HG02588 (cell line): ENCODE results near the gene PRSS56.

Experiments used
- ATAC-seq: cut with Tn5 transposase; IDR thresholded peaks from one replicate; pipeline ENCODE4 v1.9.1; 2021; ENCODE audit warnings: mild to moderate bottlenecking, moderate library complexity; ENCODE audit not compliant: unreplicated experiment

Gene PRSS56

DNA sequence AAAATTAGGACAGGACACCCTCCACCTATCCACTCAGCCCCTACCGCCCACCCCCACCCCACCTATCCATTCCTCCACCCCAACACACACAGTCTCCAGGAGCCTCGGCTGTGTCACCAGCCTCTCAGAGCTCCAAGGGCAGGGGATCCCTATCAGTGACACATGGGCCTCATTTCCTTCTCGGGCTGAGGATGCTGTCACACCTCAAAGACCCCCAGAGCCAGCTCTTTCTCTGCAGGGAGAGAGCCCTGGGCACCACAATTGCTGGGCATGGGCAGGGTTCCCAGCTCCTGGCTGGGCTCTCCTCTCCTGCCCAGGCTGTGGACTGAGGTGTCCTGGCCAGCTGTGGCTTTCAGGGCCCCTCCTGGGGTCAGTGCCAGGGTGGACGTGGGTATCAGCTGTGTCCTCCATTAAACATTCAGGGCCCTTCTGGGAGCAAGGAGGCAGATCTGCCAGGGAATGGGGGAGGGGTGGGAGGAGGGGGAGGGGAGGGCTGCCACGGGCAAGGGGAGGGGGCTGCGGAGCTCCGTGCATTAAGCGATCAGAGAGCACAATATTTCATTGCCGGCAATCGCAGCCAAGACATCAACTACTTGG lies 18.3 kb upstream of the PRSS56 start:
- ATAC-seq: no peak

DNA sequence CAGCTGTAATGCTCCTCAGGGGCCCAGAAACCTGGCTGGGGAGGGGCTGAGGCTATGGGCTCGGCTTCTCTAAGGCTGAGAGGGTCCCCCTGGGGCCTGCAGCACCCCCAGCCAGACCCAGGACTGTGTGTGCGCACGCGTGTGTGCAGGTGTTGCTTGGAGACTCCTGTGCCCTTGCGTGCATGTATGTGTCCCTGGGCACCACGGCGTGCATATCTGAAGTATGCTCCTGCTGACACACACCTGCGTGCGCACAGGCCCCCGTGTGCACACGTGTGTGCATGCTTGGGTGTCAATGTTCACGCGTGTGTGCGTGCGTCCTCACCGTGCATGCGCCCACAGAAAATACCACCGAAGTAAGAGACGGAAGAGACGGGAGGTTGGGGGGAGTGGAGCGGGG lies 17.7 kb upstream of the PRSS56 start:
- ATAC-seq: no peak

GRCh38 chr2:232502911-232503808 lies 17.0 kb upstream of the PRSS56 start:
- ATAC-seq: no peak

- ATAC-seq: no peak
Observed at GRCh38 chr2:232503809-232504323, 16.3 kb upstream of the PRSS56 start.

GRCh38 chr2:232504438-232504837 lies 15.8 kb upstream of the PRSS56 start:
- no peak for ATAC-seq

DNA sequence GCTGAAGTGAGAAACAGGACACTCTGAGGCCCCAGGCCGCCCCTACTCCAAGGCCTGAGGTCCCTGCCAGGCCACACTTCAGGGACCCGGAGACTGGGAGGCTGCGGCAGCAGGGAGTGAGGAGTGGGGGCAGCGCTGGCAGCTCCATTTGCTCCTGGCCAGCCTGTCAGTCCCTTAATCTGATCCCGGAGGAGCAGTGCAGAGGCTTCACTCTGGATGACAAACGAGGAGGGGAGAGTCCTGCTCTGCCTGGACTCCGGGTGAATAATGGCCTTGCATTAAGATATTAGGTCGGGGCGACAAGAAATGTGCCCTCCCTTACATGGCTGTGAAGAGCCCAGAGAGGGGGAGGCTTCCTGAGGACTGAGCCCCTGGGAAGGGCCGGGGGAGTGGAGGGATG lies 14.3 kb upstream of the PRSS56 start:
- no peak for ATAC-seq

GRCh38 chr2:232506709-232507108 lies 13.5 kb upstream of the PRSS56 start:
- ATAC-seq: no peak

DNA sequence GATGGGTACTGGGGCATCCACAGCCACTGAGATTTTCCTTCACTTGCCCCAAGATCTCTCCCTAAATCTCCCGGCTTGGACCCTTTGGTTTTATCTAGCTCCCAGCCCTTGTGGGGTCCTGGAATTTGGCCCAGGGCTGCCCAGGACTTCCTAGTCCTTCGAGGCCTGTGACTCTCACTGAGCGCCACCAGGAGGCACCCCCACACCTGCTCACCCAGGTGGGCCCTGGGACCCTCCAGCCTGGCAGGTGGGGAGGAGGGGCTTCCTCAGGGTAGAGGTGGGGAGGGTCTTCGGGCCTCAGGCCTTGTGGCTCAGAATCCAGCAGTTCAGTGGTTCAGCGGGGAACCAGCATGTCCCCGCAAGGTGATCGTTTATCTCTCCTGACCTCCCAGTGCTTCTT lies 11.9 kb upstream of the PRSS56 start:
- ATAC-seq: no peak

DNA sequence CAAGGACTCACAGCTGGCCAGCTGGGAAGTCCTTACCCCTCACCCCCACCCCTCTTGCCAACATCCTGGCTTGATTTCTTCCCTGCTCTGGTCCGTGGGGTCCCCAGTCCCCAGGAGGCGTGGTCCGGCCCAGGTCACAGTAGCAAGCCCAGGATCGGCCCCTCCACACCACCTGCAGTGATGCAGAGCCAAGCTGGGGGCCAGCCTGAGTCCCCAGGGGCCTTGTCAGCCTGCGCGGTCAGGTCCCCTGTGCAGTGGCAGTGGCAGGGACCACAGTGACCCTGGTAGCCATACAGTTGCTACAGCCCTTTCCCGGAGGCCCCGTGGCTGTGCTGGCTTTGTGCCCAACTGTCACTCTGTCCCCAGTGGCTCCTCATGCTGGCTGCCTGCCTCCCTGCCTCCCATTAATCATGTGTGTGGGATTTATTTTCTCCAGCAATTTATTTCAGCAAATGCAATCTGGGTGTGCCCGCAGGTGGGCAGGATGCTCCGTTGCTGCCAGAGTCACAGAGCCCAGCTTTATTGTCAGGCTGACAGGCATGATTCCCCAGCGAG lies 8.8 kb upstream of the PRSS56 start:
- no peak for ATAC-seq

DNA sequence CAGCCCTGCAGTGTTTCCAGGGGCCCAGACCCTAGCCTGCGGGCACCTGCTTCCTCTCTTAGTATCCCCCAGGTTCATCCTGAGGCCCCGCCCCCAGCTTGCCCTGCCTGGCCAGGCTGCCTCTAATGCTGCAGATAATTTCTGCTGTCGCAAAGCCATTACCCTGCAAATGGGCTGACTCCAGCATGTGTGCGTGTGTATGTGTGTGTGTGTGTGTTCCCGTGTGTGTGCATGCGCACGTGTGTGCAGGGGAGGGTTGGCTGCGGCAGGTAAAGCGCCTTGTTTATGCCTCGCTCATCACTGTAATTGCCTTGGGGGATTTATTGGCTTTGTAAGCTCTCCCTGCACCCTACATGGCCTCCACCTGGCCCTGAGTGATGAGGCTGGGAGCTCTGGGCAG lies 7.6 kb upstream of the PRSS56 start:
- no peak for ATAC-seq

DNA sequence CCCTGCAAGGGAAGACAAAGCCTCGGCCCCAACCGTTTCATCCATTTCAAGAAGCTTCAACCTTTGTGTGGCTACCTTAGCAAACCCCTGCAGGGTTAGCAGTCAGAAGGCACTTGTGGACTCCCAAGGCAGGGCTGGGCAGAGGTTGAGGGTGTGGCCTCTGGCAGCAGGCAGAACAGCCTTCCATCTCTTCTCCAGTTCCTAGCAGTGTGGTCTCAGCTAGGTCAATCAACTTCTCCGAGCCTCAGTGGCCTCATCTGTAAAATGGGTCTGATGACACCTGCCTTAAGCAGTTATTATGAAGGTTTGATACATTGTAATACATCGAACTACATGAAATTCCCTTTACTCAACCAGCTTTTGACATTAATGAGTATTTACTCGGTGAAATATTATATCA lies 6.8 kb upstream of the PRSS56 start:
- ATAC-seq: no peak

GRCh38 chr2:232515639-232516038 lies 4.5 kb upstream of the PRSS56 start:
- no peak for ATAC-seq

DNA sequence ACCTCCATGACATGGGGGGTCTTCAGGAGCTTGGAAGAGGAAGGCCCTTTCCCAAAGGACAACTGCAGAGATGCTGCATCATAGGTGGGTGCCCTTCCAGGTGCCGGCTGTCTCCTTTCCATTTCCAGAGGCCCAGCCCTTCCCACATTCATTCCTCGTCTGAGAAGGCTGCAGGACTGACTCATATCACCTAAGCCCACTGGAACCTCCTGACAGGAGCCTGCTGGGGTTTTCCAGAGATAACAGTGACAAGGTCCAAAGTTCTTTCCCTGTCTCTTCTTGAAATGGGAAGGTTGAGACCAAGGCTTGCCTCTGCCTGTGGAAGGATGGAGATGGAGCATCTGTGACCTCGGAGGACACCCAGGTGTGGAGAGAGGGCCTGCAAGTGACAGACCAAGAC lies 3.6 kb upstream of the PRSS56 start:
- no peak for ATAC-seq

- ATAC-seq: no peak
Observed at GRCh38 chr2:232518844-232519243, 1.3 kb upstream of the PRSS56 start.

DNA sequence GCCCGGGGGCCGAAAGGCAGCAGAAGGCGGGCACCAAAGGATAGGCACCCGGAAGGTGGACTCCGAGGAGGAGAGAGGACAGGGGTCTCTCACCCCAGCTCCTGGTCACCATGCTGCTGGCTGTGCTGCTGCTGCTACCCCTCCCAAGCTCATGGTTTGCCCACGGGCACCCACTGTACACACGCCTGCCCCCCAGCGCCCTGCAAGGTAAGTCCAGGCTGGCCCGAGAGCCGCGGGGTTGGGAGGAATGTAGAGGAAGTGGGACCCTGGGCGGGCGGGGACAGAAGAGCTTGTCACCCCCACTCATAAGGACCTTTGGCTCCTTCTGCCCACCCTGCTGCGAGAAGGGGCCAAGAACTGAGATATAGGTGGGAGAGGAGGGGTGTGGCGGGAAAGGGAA lies 301 bp downstream of the PRSS56 start:
- ATAC-seq: no peak

- ATAC-seq: no peak
Observed at GRCh38 chr2:232521098-232521497, 910 bp downstream of the PRSS56 start.

DNA sequence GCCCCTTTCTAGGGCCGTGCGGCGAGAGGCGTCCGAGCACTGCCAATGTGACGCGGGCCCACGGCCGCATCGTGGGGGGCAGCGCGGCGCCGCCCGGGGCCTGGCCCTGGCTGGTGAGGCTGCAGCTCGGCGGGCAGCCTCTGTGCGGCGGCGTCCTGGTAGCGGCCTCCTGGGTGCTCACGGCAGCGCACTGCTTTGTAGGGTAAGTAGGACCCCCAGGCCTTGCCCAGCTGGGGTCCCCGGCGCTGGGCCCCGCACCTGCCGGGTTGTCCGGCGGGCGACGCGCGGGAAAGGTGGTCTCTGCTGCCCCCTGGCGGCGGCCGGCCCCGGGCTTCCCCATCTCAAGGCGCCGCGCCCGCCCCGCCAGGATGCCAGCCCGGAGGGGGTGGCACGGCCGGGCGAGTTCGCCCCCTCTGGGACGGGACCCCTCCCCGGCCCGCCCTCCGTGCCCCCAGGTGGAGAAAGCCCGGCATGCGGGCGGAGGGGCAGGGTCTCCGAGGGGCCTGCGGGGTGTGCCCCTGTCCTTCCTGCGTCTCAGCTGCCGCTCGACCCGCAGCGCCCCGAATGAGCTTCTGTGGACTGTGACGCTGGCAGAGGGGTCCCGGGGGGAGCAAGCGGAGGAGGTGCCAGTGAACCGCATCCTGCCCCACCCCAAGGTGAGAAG lies 1.9 kb downstream of the PRSS56 start:
- ATAC-seq: no peak

DNA sequence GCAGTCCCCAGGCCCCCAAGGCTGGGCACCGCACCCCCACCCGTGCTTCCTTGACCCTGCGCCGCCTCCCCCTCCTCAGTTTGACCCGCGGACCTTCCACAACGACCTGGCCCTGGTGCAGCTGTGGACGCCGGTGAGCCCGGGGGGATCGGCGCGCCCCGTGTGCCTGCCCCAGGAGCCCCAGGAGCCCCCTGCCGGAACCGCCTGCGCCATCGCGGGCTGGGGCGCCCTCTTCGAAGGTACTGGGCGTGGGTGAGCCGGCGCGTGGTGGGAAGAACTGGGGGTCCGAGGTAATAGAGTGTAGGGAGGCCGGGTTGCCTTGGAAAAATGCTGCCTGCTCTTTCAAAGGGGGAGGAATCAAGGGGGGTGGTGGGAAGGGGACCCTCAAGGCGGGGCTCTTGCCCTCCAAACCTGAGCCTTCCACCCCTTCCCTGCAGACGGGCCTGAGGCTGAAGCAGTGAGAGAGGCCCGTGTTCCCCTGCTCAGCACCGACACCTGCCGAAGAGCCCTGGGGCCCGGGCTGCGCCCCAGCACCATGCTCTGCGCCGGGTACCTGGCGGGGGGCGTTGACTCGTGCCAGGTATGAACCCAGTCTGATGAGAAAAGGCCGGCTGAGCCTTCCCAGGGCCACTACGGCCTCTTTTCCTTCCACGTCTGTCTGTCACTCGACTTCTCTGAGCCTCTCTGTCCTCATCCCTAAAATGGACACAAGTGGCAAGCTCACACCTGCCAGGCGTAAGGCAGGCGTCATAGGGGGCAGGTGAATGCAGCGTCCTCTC lies 2.6 kb downstream of the PRSS56 start:
- no peak for ATAC-seq

- no peak for ATAC-seq
Observed at GRCh38 chr2:232523402-232523681, 3.2 kb downstream of the PRSS56 start.

DNA sequence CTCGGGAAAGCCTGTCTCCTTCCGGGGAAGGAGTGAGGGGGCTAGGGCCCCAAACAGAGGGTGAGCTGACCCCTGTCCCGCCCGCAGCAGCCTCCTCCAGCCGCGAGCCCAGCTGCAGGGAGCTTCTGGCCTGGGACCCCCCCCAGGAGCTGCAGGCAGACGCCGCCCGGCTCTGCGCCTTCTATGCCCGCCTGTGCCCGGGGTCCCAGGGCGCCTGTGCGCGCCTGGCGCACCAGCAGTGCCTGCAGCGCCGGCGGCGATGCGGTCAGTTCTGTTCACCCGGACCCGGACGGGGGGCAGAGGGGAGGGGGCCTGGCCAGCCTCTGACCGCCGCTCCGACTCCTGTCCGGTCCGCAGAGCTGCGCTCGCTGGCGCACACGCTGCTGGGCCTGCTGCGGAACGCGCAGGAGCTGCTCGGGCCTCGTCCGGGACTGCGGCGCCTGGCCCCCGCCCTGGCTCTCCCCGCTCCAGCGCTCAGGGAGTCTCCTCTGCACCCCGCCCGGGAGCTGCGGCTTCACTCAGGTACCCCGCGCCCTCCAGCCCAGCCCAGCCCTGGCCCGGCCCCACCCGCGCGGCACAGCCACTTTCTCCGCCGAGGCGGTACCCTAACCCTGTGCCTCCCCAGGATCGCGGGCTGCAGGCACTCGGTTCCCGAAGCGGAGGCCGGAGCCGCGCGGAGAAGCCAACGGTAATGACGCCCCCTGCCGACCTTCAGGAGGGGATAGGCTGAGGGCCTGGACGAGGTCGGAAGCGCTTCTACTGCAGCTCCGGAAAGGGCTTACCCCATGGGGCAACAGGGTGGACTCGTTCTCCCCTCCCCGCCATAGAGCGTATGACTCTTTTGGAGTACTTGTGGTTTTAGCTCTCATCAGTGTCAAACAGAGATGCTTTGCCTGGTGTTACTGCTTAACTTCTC lies 3.8 kb downstream of the PRSS56 start:
- no peak for ATAC-seq
